HG03571 (cell line): Measurements from ENCODE around the gene PROZ.
"Not testable (repeated sequence)": the region's sequence is repeated elsewhere in the genome, so short reads cannot be mapped to it uniquely, and the experiment has no call there.

ENCODE experiments used
- ATAC-seq: cut with Tn5 transposase; IDR thresholded peaks from one replicate; pipeline ENCODE4 v1.9.1; 2021; ENCODE audit not compliant: unreplicated experiment

PROZ gene, protein sequence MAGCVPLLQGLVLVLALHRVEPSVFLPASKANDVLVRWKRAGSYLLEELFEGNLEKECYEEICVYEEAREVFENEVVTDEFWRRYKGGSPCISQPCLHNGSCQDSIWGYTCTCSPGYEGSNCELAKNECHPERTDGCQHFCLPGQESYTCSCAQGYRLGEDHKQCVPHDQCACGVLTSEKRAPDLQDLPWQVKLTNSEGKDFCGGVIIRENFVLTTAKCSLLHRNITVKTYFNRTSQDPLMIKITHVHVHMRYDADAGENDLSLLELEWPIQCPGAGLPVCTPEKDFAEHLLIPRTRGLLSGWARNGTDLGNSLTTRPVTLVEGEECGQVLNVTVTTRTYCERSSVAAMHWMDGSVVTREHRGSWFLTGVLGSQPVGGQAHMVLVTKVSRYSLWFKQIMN

DNA sequence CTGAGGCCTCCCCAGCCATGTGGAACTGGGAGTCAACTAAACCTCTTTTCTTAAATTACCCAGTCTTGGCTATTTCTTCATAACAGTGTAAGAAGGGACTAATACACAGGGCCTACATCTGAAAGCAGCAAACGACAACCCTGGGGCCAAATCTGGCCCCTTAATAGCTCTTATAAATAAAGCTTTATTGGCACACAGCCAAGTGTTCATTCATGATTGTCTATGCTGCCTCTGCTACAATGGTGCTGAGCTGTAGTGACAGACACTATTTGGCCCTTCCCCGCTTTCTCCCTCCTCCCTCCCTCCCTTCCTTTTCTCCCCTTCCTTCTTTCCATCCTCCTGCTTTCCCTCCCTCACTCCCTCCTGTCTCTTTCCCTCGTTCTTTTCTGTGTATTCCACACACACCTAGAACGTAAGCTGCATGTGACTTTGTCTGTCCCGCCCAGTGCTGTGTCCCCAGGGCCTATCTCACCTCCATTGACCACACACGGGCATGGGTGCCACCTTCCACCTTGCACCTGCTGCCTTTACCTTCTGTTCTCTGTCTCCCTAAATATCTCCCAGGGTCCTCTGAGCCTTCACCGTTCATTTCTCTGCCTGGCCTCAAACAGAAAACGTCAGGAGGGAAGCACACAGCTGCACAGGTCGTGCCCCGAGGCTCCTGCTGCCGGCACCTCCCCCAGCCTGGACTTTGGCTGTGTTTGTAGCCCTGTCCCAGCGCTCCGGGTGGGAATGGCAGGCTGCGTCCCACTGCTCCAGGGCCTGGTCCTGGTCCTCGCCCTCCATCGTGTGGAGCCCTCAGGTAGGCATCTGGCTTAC, at the start of gene PROZ:
Gene PROZ (plus strand): TSS at position 720 of the 819 bp plus-strand sequence. CDS start 13 bp downstream, at position 733.
- ATAC-seq, result no peak

DNA sequence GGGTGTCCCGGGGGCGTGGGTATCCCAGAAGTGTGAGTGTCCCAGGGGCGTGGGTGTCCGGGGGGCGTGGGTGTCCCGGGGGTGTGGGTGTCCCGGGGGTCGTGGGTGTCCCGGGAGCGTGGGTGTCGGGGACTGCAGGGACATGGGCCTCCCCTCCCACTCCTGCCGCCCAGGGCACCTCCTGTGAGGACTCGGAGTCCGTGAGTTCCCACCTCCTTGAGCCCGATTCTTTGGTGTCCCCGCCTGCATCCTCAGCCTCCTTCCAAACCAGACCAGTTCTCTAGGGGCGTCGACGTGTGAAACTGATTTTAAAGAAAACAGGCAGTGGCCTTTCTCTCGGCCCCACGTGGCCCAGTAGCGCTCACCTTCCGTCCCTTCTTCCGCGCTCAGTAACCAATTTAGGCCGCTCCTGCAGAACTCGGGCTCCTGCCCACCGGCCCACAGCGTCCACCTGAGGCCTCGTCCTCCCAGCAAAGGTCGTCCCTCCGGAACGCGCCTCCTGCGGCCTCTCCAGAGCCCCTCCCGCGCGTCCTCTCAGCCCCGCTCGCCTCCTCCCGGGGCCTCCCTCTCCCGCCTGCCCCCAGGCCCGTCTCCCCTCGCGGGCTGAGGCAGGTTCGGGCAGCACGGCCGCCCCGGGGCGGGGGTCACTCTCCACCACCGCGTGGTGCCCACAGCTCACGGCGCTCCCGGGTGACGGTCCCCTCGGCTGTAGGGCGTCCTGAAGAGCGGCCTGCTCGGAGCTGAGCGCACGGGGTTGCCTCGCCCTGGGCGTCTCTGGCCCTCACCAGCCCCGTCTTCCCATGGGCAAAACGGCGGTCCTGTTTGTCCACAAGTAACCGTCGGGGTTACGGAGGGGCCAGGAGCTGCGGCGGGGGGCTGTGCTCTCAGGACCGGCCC, 49.0 kb upstream of the PROZ start:
- ATAC-seq, result no peak

DNA sequence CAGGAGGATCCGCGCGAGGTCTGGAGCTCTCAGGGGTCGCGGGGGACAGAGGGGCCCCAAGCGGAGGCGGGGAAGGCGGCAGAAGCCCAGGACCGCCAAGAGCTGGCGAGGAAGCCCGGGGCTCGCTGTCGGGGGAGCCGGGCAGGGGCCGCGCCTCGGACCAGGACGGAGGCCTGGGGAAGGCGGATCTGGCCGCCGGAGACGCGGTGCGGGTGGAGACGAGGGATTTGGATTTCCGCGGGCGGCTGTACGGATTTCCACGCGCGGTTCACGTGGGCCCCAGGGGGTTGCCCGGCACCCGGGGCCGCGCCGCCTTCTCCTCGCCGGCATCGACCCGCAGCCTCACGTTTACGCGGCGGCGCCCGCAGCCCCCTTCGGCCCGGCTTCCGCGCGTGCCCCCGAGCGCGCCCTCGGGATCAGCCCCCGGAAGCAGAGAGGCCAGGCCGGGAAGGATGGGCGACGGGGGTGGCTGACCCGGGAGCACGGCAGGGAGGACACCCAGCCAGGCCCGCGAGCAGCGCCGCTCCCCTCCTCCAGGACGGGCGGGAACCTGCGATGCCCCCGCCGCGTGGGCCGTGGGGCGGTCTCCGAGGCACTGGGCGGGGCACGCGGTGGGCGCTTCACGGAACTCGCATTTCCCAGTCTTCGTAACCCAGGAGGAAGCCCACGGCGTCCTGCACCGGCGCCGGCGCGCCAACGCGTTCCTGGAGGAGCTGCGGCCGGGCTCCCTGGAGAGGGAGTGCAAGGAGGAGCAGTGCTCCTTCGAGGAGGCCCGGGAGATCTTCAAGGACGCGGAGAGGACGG, 48.2 kb upstream of the PROZ start:
- ATAC-seq, result no peak

DNA sequence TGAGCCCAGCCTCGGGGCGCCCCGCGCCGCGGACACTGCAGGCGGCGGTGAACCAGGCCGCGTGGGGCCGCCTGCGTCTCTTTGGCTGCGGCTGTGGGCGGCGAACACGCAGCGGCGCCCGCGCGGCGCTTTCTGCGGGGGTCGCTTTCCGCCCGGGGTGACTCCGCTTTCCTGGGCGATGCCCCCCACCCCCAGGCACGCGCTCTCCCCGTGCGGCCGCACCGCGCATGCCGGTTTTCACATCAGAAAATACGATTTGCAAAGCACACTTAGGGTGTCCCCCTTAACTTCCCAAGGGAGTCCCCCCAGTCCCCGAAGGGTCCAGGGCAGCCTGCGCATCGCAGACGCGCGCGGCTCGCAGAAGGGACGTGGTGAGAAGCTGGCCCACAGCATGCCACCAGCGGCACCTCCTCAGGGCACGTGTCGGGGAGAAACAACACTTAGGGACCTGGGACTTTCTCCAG, 47.6 kb upstream of the PROZ start:
- no peak for ATAC-seq

DNA sequence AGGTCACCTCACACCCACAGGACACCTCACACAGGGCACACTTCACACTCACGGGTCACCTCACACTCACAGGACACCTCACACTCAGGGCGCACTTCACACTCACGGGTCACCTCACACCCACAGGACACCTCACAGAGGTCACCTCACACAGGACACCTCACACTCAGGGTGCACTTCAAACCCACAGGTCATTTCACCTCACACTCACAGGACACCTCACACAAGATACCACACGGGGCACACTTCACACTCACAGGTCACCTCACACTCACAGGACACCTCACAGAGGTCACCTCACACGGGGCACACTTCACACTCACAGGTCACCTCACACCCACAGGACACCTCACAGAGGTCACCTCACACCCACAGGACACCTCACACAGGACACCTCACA, 46.6 kb upstream of the PROZ start:
- ATAC-seq, result not testable (repeated sequence)

DNA sequence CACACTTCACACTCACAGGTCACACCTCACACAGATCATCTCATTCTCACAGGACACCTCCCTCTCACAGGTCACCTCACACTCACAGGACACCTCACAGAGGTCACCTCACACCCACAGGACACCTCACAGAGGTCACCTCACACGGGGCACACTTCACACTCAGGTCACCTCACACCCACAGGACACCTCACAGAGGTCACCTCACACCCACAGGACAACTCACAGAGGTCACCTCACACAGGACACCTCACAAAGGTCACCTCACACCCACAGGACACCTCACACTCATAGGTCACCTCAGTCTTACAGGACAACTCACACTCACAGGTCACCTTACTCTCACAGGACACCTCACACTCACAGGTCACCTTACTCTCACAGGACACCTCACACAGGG, 46.0 kb upstream of the PROZ start:
- not testable (repeated sequence) for ATAC-seq

DNA sequence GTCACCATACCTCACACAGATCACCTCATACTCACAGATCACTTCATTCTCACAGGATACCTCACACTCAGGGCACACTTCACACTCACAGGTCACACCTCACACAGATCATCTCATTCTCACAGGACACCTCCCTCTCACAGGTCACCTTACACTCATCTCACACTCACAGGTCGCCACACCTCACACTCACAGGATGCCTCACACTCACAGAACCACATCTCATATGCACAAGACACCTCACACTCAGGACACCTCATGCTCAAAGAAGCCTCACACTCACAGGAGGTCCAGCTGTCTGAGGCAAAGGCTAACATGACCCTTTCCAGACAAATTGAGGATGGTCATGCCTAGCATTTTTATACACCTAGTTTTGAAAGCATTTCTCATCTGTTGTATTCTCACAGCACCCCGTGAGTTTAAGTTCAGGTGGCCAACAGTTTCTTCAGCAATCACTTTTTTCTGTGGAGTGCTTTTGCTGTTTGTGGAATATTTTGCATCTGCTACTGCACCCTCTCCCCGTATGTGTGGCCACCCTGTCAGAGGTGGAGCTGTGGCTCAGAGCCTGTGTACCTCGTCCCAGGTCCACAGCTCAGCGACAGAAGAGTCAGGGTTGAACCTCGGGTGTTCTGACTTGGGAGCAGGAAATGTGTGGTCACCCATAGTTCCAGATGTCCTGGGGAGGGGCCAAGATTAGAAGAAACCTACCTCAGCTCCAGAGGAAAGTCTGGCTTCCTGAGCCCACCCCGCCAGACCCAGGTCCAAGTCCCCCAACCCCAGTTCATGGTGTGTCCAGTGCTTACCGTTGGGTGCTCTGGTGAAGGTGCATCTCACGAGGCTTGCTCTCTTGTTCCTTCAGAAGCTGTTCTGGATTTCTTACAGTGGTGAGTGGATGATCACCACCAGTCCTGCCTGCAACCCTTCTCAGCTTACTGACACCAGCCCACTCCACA, 45.3 kb upstream of the PROZ start:
- ATAC-seq, result no peak

DNA sequence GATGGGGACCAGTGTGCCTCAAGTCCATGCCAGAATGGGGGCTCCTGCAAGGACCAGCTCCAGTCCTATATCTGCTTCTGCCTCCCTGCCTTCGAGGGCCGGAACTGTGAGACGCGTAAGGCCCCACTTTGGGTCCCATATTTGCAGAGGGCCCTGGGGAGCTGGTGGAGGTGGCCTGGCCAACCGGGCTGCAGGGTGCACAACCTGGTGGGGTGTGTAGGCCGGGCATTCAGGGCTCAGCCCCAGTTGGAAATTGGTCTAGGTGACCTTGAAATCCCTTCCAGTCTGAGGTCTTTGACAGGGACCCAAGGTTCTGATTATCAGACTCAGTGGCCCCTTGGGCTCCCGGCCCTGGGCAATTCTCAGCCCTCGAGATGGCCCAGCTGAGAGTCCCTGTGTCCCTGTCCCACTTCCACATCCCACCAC, 44.6 kb upstream of the PROZ start:
- no peak for ATAC-seq

DNA sequence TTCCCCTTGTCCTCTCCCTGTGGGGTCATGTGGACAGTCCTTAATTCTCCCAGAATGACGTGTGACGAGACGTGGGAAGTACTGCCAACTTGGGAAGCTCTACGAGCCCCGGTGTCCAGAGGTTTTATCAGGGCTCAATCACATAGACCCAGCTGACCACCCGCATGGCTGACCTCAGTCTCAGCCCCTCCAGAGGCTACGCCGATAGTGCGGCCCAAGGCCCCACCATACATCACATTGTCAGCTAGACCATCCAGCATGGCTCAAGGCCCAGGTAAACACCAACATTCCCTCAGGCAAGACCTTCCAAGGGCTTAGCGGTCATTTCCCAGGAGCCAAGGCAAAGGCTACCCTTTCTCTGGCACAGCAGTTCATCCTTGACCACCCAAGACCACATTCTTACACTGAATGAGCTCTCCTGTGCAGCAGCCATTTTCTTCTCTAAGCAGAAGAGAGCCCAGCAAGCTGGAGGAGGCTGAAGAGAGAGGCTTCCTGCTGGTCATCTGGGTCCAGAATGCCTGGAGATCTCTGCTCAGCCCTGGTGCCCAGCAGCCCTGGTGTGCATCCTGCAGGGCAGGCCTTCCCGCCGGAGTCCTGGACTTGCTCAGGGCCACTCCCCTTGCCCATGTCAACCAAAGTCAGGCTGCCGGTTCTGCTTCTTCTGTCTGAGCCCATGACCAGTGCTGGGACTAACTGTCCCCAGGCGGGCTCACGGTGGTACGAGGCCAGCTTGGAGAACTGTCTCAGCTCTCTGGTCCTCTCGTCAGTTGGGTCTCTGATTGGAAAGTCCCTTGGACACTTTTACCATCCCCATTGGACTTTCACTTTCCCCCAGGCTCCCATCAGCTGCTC, 43.7 kb upstream of the PROZ start:
- no peak for ATAC-seq

DNA sequence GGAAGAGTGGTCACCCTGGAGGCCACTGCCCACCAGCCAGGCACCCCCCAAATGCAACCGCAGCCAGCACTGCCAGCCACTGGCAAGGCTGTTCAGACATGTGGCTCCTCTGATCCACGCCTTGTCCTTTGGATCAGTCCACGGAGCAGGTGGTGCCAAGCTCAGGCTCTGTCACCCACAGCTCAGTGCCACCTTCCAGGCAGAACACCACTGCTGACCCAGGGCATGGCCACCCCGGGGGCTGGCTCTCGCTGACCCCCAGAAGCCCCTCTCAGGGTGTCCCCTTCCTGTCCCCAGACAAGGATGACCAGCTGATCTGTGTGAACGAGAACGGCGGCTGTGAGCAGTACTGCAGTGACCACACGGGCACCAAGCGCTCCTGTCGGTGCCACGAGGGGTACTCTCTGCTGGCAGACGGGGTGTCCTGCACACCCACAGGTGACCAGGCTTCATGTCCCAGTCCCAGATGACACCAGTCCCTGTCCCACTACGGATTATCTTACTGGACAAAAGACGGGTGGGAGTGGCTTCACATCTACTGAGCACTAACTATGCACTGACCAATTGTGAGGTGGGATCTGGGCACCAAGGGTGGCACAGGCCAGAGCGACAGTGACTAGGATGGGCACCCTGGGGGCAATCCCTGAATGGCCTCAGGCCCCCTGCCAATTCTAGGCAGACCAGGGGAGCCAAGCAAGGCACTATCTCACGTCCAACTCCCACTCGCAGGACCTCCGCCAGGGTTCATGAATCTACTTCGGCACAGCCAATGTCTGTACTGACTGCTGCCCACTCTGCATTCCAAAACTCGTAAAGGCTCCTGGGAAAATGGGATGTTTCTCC, 42.9 kb upstream of the PROZ start:
- ATAC-seq, result no peak

DNA sequence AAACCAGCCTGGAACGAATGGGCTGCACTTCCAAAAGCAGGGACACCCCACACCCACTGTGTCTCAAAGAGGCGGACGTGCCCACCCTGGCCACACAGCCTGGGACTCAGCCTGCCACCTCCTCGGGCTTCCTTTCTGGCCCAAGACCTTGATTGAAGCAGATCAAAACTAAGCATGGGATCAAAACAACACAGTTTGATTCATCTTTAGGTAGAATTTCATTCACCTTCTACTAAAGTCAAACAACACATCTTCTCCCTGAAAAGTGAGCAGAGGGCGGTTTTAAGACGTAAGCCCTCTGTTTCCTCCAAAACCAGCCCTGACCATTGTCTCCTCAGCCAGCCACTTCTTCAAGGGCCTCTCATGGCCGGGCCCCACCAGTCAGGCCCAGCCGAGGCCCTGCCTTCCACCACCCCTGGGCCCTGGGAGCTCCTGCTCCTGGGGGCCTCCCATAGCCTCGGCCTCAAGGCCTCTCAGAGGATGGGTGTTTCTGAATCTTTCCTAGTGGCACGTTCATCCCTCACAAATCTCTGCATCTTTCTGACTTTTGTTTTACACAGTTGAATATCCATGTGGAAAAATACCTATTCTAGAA, 42.1 kb upstream of the PROZ start:
- ATAC-seq, result no peak

DNA sequence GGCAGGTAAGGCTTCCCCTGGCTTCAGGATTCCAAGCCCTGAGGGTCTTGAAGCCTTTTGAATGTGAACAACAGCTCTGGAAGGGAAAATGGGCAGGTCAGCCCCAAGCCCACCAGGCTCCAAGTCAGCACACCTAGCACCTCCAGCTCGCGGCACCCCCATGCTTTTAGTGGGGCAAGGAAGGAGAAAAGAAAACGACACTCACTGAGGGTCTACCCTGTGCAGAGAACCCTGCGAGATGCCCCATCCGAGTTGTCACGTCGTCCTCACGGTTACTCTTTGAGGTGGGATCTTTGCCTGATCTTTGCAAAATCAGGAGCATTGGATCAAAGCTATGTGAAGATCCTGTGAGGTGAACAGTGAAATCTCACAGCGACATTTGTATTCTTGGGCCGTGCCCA, 41.6 kb upstream of the PROZ start:
- ATAC-seq, result no peak

DNA sequence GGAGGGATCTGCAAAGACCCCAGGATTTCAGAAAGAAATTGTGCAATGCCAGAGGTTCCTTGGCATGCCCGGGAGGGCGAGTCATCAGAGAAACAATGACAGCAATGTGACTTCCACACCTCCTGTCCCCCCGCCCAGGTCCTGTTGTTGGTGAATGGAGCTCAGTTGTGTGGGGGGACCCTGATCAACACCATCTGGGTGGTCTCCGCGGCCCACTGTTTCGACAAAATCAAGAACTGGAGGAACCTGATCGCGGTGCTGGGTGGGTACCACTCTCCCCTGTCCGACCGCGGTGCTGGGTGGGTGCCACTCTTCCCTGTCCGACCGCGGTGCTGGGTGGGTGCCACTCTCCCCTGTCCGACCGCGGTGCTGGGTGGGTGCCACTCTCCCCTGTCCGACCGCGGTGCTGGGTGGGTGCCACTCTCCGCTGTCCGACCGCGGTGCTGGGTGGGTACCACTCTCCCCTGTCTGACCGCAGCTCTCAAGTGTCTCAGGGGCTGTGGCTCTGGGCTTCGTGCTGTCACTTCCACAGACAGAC, 41.0 kb upstream of the PROZ start:
- ATAC-seq, result no peak

DNA sequence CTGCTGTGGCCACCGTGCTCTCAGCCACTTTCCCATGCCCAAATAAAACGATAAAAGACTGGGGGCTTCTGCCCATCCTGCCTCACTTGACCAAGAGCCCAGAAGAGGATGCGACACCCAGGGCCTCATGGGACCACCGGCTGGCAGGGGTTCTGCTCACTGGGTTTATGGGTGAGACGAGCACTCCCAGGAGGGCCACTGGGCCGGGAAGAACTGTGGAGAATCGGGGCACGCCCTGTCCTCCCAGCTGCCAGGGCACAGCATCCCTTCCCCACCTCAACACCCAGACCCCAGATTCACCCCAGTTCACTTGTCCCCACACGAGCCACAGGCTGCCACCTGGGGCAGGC, 40.6 kb upstream of the PROZ start:
- ATAC-seq, result no peak

DNA sequence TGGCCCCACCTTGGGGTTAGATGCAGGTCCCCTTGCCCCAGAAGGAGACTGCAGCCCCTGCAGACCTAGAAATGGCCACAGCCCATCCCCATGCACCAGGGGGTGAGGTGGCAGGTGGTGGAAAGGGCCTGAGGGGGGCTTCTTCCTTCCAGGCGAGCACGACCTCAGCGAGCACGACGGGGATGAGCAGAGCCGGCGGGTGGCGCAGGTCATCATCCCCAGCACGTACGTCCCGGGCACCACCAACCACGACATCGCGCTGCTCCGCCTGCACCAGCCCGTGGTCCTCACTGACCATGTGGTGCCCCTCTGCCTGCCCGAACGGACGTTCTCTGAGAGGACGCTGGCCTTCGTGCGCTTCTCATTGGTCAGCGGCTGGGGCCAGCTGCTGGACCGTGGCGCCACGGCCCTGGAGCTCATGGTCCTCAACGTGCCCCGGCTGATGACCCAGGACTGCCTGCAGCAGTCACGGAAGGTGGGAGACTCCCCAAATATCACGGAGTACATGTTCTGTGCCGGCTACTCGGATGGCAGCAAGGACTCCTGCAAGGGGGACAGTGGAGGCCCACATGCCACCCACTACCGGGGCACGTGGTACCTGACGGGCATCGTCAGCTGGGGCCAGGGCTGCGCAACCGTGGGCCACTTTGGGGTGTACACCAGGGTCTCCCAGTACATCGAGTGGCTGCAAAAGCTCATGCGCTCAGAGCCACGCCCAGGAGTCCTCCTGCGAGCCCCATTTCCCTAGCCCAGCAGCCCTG, 40.0 kb upstream of the PROZ start:
- ATAC-seq, result no peak
